A673 (cell line): ENCODE data around the gene MMP10.

Source experiments
- CTCF ChIP-seq: fragments of 300-800, 200-600 bp; sonication (generic); conservative IDR thresholded peaks from 2 replicates; pipeline ENCODE4 v1.5.1; 2017; ENCODE audit warnings: low read depth, mild to moderate bottlenecking, antibody characterized with exemption, low read length, moderate library complexity, mixed read lengths
- EZH2 ChIP-seq: fragments of 200-600 bp; sonication (generic); IDR thresholded peaks from 2 replicates; pipeline ENCODE4 v1.6.1; 2017; ENCODE audit warnings: borderline replicate concordance, low read depth, mild to moderate bottlenecking, mixed read lengths, antibody characterized with exemption, low read length; ENCODE audit not compliant: poor library complexity, severe bottlenecking

GRCh38 chr11:102763440-102763839 is 17.0 kb downstream of the MMP10 start:
- TF ChIP-seq CTCF (no peak), EZH2 (no peak)
